ENCODE measurements around the gene RAPGEFL1.
"Not testable (repeated sequence)": the region's sequence is repeated elsewhere in the genome, so short reads cannot be mapped to it uniquely, and the experiment has no call there.

The RAPGEFL1 gene, protein sequence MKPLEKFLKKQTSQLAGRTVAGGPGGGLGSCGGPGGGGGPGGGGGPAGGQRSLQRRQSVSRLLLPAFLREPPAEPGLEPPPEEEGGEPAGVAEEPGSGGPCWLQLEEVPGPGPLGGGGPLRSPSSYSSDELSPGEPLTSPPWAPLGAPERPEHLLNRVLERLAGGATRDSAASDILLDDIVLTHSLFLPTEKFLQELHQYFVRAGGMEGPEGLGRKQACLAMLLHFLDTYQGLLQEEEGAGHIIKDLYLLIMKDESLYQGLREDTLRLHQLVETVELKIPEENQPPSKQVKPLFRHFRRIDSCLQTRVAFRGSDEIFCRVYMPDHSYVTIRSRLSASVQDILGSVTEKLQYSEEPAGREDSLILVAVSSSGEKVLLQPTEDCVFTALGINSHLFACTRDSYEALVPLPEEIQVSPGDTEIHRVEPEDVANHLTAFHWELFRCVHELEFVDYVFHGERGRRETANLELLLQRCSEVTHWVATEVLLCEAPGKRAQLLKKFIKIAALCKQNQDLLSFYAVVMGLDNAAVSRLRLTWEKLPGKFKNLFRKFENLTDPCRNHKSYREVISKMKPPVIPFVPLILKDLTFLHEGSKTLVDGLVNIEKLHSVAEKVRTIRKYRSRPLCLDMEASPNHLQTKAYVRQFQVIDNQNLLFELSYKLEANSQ
- total RNA-seq: 4.9 to 9.0 (median 8.0) reads per million in 4 donors

DNA sequence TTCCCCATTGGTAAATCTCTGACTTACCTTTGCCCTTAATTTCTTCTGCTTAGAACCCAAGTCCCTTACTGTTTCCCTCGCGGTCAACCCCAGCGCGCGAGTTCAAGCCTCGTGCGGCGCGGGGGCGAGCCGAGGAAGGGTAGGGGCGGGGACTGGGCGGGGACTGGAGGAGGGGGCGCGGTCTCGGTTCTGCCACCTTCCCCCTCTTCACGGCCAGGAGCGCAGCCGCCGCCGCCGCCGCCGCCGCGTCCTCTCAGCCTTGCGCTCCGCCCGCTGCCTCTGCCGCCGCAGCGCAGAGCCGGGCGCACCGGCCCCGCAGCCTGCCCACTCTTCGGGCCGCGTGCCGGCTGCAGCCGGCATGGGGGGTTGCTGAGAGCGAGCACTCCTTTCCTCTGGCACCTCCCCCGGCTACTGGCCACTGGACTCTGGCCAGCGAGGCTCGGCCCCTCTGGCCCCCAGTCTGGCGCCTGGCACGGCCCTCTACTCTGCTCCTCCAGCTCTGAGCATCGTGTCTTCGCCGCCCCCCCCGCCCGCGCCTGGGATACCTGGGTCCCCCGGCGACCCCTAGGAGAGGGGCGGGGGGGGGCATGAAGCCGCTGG lies at the start of gene RAPGEFL1:
TSS of gene RAPGEFL1 (plus strand) at position 196 of the 600 bp plus-strand sequence. CDS start at position 588, 392 bp downstream.
- peak; percentile 67 to 81 (median 77) for DNase-seq

DNA sequence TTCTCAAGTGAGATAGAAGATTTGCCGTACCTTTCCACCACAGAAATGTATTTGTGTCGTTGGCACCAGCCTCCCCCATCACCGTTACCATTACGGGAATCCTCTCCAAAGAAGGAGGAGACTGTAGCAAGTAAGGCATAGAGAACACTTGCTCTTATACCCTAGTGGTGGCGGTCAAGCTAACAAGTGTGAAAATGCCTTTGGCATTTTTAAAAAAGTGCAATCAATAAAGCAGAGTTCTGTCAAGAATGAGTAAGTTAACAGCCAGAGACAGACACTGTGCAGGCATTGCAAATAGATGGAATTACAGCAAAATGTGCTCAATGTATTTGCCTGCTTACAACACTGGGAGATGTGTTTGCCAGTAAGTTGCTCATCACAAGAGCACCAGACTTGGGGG lies 47.8 kb upstream of the RAPGEFL1 start:
- DNase-seq: no peak

DNA sequence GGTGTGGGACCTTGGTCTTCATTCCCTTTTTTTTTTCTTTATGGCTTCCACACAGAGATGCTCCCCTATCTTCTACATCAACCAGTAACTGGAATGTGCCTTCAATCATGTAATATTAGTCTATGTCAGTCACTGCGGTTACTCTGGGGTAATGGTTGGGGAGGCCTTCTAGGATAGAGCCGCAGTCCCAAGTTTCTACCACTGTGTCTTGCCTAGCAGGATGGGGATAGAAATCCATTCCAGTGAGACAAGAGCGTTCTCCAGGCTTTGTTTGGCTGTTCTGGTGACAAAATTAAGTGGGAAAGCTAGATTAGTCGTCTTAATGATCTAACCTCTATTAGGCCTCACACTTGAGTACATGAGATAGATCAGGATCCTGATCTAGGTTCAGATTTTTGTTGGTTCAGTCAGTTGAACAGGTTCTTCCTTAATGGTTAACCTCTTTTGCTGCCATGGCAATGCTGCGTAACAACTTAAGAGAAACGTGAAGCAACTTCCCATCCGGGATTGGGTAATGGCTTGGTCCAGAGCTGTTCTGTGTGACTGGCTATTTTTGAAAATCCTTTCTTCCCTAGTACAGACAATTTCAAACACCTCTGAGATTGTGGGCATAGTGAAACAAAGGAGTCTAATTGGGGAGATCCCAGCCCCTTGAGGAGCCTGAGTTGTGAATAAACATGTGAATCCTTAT lies 46.8 kb upstream of the RAPGEFL1 start:
- DNase-seq: no peak

DNA sequence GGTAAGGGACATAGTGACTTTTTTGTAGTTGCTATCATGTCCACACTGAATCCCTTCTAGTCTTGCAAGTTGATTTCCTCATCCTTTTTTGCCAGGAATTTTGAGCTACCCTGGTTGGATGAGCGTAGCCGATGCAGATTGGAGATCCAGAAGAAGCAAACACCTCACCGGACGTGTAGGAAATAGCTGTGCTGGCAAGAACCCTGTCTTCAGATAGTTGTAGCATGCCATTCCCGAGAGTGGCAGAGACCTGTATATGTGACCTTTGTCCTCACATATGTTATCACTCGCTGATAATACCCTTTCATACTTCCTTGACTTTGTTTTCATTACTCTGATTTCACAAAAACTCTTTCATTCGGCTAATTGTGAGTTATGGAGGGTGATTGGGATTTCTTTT lies 43.1 kb upstream of the RAPGEFL1 start:
- DNase-seq: no peak

DNA sequence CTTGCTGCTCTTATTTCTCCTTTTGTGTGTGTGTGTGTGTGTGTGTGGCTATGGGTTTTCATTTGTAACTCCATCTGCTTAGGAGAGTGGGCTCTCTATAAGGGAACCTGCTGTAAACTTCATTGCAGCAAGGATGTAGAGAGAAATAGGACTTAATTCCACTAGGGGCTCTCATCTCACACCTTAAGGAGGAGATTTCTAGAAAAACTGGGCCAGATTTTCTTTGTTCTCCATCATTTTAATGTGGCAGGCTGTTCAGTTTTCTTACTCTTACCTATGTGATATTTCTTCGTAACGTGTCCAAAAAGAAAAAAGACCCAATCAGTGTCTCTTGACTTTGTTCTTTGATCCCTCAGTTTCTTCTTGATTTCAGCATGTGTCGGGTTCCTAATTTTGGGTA lies 41.5 kb upstream of the RAPGEFL1 start:
- DNase-seq: no peak

DNA sequence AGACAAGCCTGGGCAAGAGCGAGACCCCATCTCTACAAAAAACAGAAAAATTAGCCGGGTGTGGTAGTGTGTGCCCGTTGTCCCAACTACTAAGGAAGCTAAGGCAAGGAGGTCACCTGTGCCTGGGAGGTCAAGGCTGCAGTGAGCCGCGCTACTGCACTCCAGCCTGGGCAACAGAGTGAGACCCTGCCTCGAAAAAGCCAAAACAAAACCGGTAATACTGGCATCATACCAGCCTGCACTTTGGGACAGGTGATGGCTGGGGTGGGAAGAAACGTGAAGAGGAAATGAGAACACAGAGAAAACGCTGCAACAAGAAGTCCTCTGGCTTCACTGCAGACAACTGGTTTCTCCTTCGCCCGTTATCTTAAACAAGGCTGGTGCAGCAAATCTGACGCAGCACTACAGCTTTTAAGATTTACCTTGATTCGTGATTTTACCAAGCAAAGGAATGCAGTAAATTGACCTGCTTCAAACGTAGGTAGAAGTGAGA lies 37.7 kb upstream of the RAPGEFL1 start:
- peak in 1 of 5 donors; percentile 5 for DNase-seq

DNA sequence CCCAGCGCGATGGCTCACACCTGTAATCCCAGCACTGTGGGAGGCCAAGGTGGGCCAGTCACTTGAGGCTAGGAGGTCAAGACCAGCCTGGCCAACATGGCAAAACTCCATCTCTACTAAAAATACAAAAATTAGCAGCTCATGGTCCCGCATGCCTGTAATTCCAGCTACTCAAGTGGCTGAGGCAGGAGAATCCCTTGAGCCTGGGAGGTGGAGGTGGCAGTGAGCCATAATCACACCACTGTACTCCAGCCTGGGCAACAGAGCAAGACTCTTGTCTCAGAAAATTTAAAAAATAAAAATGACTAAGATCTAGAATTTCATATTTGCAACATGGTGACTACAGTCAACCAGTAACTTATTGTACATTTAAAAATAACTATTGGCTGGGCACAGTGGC lies 34.1 kb upstream of the RAPGEFL1 start:
- not testable (repeated sequence) for DNase-seq

DNA sequence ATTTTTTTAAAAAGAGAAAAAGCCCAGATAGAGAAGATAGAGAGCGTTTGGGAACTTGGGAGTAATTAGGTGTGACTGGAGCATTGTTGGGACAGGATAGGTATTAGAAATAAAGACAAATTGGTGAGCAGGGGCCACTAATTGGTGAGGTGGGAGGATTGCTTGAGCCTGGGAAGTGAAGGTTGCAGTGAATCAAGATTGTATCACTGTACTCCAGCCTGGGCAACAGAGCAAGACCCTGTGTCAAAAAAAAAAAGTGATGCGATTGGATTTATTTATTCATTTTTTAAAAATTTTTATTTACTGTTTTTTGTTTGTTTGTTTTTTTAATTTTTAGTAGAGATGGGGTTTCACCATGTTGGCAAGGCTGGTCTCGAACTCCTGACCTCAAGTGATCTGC lies 31.8 kb upstream of the RAPGEFL1 start:
- DNase-seq: no peak

DNA sequence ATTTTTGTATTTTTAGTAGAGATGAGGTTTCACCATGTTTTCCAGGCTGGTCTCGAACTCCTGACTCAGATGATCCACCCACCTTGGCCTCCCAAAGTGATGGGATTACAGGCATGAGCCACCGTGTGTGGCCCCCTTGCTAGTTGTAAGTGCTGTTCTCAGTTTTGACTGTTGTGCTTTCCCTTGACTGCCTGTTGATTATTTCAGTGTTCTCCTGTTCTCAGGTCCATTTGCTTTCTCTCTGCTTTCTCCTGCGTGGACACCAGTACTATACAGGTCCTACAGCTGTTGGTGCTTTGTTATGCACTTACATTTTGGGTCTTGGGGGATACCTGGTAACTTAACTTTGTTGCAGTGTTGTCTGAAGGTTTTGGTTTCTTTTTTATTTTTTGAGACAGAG lies 28.7 kb upstream of the RAPGEFL1 start:
- DNase-seq: no peak

DNA sequence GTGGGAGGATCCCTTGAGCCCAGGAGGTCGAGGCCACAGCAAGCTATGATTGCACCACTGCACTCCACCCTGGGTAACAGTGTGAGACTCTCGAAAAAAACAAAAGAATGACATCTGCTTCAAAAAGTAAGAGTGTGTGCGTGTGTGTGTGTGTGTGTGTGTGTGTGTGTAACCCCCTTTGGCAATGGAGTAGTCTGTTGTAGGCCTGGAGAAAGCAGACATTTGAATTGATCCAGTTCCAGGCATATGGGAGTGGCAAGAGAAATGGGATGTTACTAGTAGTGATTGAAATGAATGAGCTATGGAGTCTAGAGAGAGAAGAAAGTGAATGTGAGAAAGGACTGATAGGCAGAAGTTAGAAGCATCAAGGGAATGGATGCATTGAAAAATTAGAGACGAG lies 27.0 kb upstream of the RAPGEFL1 start:
- no peak for DNase-seq

DNA sequence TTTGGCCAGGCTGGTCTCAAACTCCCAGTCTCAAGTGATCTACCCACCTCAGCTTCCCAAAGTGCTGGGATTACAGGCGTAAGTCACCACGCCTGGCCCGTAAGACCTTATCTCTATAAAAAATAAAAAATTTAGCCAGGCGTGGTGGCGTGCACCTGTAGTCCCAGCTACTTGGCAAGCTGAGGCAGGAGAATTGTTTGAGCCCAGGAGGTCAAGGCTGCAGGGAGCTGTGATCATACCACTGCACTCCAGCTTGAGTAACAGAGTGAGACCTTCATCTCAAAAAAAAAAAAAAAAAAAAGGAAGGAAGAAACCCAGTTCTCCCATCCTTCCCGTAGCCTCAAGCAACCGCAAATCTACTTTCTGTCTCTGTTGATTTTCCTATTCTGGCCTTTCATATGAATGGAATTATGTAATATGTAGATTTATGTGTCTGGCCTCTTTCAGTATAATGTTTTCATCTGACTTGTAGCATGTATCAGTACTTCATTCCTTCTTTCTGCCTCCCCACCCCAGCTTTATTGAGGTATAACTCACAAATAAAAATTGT lies 25.8 kb upstream of the RAPGEFL1 start:
- no peak for DNase-seq

DNA sequence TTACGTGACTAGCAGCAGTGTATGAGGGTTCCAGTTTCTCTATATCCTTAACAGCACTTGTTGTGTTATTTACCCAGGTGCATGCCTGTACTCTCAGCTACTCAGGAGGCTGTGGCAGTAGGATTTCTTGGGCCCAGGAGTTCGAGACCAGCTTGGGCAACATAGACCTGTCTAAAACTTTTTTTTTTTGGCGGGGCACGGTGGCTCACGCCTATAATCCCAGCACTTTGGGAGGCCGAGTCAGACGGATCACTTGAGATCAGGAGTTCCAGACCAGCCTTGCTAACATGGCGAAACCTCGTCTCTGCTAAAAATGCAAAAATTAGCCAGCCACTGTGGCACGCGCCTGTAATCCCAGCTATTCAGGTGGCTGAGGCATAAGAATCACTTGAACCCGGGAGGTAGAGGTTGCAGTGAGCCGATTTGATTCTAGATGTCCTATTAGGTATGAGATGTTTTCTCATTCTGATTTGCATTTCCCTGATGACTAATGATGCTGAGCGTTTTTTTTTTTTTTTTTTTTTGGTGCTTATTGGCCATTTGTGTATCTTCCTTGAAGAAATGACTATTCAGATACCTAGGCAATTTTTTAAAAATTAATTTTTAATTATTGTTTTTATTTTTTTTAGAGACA lies 23.6 kb upstream of the RAPGEFL1 start:
- no peak for DNase-seq

DNA sequence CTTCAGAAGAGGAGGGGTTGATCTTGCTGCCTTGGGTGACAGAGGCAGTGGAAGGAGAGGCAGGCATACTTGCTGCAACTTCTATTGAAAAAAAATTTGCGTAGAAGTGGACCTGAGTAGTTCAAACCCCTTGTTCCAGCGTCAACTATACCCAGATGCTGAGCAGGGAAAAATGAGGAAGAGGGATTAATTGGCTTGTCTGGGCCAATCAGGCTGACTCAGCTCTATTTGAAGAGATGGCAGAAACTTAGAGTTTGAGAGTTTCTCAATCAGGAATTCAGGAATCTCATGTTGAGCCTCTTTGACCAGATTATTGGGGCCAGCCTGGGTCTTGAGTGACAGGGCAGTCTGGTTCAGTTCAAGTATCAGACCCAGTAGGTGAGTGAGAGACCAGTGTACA lies 19.3 kb upstream of the RAPGEFL1 start:
- DNase-seq: no peak

DNA sequence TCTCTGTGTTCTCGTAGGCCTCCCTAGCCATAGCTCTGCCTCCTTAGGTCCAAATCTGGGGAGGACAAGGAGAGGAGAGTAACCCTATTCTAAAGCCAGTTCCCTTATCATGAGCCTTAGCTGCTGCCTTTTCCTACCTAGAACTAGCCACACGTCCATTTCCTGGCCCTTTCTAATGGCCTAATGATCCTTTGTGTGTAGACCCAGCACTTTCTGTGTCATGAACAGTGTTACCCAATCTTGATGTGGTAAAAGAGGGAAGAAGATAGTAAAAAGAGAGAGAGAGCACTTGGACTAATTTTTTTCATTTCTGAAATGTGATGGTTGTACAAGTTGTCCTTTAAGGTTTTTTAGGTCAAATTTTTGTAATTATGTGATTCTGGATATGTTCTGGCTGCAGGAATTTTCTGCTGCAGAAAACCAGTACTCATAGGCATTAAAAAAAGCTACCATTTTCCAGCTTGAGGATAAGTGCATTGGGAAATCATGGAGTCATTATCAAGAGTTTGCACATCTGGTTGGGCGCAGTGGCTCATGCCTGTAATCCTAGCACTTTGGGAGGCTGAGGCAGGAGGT lies 18.7 kb upstream of the RAPGEFL1 start:
- no peak for DNase-seq

DNA sequence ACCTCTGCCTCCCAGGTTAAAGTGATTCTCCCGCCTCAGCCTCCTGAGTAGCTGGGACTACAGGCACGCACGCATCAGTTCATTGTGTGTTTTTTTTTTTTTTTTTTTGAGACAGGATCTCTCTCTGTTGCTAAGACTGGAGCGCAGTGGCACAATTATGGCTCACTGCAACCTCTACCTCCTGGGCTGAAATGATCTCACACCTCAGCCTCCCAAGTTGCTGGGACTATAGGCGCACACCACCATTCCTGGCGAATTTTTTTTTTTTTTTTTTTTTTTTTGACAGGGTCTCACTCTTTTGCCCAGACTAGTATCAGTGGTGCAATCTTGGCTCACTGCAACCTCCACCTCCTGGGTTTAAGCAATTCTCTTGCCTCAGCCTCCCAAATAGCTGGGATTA lies 17.8 kb upstream of the RAPGEFL1 start:
- DNase-seq: no peak

DNA sequence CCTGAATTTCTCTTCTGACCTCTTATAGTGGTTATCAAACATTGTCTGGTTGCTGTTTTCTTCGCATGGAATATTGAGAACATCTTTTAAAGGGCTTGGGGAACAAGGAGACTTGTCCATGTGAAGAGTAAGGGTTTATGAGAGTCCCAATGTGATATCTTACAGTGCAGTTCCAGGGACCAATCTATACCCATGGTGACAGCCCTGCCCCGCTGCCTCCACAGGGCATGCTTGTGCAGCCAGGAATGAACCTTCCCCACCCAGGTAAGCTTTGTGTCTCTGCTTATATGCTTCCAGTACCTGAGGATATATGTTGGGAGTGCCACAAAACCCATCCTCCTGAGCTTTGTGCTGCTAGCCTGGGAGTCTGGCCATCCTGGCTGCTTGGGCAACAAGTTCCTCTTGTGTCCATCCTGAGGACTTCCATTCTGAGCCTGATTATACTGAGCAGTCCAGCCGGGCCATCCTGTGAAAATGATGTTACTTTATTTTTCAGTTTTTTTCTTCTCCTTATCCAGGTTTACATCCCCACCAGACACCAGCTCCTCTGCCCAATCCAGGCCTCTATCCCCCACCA lies 9.5 kb upstream of the RAPGEFL1 start:
- no peak for DNase-seq

DNA sequence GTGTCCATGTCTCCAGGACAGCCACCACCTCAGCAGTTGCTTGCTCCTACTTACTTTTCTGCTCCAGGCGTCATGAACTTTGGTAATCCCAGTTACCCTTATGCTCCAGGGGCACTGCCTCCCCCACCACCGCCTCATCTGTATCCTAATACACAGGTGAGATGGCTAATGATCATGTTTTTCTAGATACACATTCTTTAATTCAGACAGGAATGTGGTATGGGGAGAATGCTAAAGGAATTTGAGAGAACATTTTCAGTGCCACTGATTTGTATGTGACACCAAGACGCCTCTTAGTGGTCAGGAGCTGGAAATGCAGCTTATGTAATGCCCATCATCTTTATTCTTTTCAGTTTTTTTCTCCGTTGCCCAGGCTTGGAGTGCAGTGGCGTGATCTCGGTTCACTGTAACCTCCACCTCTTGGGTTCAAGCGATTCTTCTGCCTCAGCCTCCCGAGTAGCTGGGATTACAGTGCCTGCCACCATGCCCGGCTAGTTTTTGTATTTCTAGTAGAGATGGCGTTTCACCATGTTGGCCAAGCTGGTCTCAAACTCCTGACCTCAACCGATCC lies 8.9 kb upstream of the RAPGEFL1 start:
- peak in 4 of 5 donors; percentile 21 to 50 (median 32) for DNase-seq

DNA sequence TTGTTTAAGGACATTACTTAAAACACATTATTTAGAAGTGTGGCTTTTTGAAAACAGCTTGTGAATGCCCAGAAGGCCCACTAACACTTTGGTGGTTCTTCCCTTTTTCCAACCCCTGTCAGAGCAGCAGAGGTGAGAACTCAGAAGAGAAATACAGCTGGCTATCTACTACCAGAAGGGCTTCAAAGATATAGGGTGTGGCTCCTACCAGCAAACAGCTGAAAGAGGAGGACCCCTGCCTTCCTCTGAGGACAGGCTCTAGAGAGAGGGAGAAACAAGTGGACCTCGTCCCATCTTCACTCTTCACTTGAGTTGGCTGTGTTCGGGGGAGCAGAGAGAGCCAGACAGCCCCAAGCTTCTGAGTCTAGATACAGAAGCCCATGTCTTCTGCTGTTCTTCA lies 6.9 kb upstream of the RAPGEFL1 start:
- DNase-seq: no peak

DNA sequence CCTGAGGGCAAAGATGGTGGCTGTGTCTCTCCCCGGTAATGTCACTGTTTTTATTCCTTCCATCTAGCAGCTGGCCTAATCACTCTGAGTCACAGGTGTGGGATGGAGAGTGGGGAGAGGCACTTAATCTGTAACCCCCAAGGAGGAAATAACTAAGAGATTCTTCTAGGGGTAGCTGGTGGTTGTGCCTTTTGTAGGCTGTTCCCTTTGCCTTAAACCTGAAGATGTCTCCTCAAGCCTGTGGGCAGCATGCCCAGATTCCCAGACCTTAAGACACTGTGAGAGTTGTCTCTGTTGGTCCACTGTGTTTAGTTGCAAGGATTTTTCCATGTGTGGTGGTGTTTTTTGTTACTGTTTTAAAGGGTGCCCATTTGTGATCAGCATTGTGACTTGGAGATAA lies 5.5 kb upstream of the RAPGEFL1 start:
- DNase-seq: no peak

DNA sequence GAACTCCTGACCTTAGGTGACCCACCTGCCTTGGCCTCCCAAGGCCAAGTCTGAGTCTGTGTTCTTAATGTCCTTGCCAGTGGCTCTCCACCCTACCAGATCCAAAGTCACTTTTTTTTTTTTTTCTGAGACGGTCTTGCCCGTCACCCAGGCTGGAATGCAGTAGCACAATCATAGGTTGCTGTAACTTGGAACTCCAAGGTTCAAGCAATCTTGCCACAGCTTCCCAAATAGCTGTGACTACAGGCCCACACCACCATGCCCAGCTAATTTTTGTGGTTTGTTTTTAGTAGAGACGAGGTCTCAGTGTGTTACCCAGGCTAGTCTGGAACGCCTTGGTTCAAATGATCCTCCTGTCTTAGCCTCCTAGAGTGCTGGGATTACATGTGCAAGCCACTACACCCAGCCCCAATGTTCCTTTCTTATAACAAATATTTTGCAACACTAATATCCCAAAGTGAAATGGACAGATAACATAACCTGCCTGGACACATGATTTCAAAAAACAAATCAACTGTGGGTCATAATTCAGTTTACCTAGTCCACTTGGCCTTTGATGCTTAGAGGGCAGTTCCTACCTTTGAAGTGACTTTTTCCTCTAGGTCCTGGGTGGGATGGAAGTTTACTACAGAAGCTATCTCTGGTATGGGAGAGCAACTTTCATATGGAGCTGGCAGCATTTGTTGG lies 4.0 kb upstream of the RAPGEFL1 start:
- no peak for DNase-seq

DNA sequence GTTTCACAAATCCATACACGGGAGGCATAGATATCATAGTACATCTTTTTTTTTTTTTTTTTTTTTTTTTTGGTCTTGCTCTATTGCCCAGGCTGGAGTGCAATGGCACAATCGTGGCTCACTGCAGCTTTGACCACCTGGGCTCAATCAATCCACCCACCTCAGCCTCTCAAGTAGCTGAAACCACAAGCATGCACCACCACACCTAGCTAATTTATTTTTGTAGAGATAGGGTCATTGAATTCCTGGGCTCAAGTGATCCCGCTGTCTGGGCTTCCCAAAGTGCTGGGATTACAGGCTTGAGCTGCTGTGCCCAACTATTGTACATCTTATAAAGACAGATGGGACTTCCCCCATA lies 3.5 kb upstream of the RAPGEFL1 start:
- no peak for DNase-seq
